Right cardiac atrium (tissue), 5 donors: ENCODE data around the gene DAPK1. TPM values are rescaled to one million over a fixed set of nuclear protein-coding genes. Genes with fewer than 3 reads are reported as not detected.

Experiments used
- ATAC-seq, 2 donors: fragments of 200-7000 bp; cut with Tn5 transposase; one replicate each; pipeline versions ENCODE4 v1.8.0 to v1.9.1; 2020; ENCODE audit warnings: moderate library complexity in 2 of 2, mild to moderate bottlenecking in 1 of 2
- DNase-seq, 3 donors: peaks; one replicate each; pipeline ENCODE4 v3.0.0-alpha.2; 2020
- H3K27ac ChIP-seq: one replicate; pipeline ENCODE4 v1.5.1; 2013; ENCODE audit warnings: mild to moderate bottlenecking, low read length, control low read depth, moderate library complexity
- H3K27me3 ChIP-seq: one replicate; pipeline ENCODE4 v1.6.1; 2013; ENCODE audit not compliant: control insufficient read depth, insufficient read depth
- H3K4me1 ChIP-seq: one replicate; pipeline ENCODE4 v1.6.1; 2013; ENCODE audit warnings: low read length; ENCODE audit not compliant: control insufficient read depth, insufficient read depth
- H3K4me3 ChIP-seq: one replicate; pipeline ENCODE4 v1.5.1; 2013; ENCODE audit warnings: low read length, control low read depth
- H3K9me3 ChIP-seq: one replicate; pipeline ENCODE4 v1.6.1; 2013; ENCODE audit warnings: low read length; ENCODE audit not compliant: control insufficient read depth
- WGBS: extraction: QIAGEN DNeasy Blood & Tissue Kit; methylation state at CpG from one replicate; pipeline ENCODE4 v1.1.7; 2013; 5-methylcytosine and 5-hydroxymethylcytosine counted together
- intact Hi-C, 4 donors: fragments of 100-400 bp; cut with DNase I; formaldehyde crosslinking; loops; one replicate each; pipeline versions ENCODE4 v1.11.0 to v1.14.0; 2022 to 2023
- polyA plus RNA-seq: library from polyadenylated mRNA; stranded (reverse); fragments of 200-250 nt; gene quantifications from one replicate; pipeline ENCODE4 v1.2.3, GENCODE V29; 2013
- total RNA-seq, 4 donors: library from RNA; stranded (reverse); fragmentation: NEBNext Ultra II Directional; extraction: Animal tissue kit (Norgen Biotek cat#: 25700); gene quantifications; one replicate each; pipeline ENCODE4 v1.2.1, GENCODE V29; 2021
- donor health status: healthy with polysubstance abuse.
- donor health status: DM: no; HTN: yes; CAD: no.
- donor health status: DM: no; HTN: no; CAD: no.
- donor health status: DM: no; HTN: yes; CAD: no; lungs with severe emphysema.
- donor health status: DM: yes; HTN: yes; CAD: no.

Gene DAPK1
- total and polyA plus RNA-seq, 5 donors = 5.2 to 20.1 (median 18.5) TPM

DNA sequence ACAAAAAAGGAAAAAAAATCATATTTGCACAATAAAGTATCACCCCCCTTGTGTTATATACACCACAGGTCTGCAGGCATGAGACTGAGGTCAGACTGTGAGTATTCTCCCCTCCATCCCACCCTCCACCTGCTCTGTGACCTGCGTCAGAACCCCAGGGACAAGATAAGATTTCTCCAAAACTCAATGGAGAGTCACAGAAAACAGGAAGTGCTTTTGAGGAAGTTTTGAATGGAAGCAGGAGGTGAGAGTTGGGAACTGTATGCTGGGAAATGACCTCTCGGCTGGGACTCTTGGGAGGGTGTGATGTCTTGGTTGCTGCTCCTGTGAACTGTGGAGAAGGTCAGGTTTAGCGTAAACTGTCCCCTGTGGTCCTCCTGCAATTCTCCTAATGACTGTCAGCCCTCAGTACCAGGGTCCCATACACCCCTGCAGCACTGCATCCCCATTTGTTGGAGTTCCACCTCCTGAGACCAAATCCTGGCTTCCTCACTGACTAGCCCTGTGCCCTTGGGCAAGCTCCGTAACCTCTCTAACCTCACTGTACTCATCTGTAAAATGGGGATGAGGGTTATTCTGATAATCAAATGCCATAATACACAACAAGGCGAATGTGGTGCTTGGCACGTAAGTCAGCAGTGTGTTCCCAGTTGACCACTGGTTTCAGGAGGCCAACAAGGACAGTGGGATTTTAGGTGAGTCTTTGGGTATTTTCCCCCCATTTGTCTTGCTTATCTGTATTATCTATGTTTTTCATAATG lies 221.4 kb downstream of the DAPK1 start:
- intact Hi-C loops = no loop called here
- Histone ChIP-seq H3K4me3 (no peak overlapping the region), H3K27me3 (no peaks in the 10 kb centered on the region), H3K27ac (no peak overlapping the region), H3K9me3 (no peaks in the 10 kb centered on the region), H3K4me1 (peaks cover 3% of the 10 kb centered on the region)
- ATAC-seq = peak in 1 of 2 donors; percentile 14
- no peak for DNase-seq
- WGBS = 79% methylated on average over 6 of the region's 6 CpGs

GRCh38 chr9:87720173-87720572 lies 222.5 kb downstream of the DAPK1 start:
- ATAC-seq = no peak

GRCh38 chr9:87722393-87723088 lies 224.9 kb downstream of the DAPK1 start:
- no peaks in the 10 kb centered on the region for H3K9me3 ChIP-seq
- intact Hi-C loops = no loop called here
- H3K4me3 ChIP-seq = no peak overlapping the region
- DNase-seq (peak in 1 of 3 donors; percentile 47), ATAC-seq (no peak)
- H3K27ac ChIP-seq = no peak overlapping the region
- peaks cover under 1% of the 10 kb centered on the region for H3K4me1 ChIP-seq
- H3K27me3 ChIP-seq = no peaks in the 10 kb centered on the region
- 88% methylated on average over 5 of the region's 5 CpGs for WGBS

More at GRCh38 chr9:87720173-87720572, 222.5 kb downstream of the DAPK1 start:
- H3K4me1 ChIP-seq = no peaks in the 10 kb centered on the region
- DNase-seq = no peak
- H3K27ac ChIP-seq = no peak overlapping the region
- H3K27me3 ChIP-seq = no peaks in the 10 kb centered on the region
- WGBS = 98% methylated on average over 2 of the region's 2 CpGs
- no peaks in the 10 kb centered on the region for H3K9me3 ChIP-seq
- H3K4me3 ChIP-seq = no peak overlapping the region
- intact Hi-C loops = no loop called here

DNA sequence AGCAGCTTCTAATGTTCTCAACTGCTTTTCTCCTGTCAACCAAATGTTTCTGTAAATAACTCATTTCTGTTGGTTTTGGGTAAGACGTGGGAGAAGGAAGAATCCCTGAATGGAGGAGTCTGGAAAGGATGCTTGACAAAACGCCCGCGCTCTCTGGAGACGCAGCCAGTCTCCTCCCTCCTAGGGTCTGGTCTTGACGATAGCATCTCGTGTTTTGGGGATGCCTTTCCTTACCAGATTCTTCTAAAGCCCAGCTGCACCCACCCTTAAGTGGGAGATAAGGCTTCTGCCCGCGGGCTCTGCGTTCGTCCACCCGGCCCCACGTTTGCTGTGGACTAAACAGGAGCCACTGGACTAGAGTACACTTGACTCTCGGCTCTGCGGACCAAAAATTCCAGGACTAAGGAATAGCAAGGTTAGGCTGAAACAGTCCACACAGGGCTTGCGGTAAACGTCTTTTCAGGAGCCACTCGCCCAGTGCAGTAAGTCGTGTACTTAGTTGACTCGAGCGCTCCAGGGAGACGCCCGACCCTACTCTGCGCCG lies 227.8 kb downstream of the DAPK1 start:
- peak in 2 of 3 donors; percentile 51 to 57 for DNase-seq
- H3K4me3 ChIP-seq = peak overlapping the region; percentile 63
- H3K27me3 ChIP-seq = no peaks in the 10 kb centered on the region
- H3K27ac ChIP-seq = peak overlapping the region; percentile 94
- peak in 1 of 2 donors; percentile 9 for ATAC-seq
- H3K4me1 ChIP-seq = peaks cover 6% of the 10 kb centered on the region
- intact Hi-C loops = no loop called here
- no peaks in the 10 kb centered on the region for H3K9me3 ChIP-seq
- WGBS = 4% methylated on average over 25 of the region's 25 CpGs

DNA sequence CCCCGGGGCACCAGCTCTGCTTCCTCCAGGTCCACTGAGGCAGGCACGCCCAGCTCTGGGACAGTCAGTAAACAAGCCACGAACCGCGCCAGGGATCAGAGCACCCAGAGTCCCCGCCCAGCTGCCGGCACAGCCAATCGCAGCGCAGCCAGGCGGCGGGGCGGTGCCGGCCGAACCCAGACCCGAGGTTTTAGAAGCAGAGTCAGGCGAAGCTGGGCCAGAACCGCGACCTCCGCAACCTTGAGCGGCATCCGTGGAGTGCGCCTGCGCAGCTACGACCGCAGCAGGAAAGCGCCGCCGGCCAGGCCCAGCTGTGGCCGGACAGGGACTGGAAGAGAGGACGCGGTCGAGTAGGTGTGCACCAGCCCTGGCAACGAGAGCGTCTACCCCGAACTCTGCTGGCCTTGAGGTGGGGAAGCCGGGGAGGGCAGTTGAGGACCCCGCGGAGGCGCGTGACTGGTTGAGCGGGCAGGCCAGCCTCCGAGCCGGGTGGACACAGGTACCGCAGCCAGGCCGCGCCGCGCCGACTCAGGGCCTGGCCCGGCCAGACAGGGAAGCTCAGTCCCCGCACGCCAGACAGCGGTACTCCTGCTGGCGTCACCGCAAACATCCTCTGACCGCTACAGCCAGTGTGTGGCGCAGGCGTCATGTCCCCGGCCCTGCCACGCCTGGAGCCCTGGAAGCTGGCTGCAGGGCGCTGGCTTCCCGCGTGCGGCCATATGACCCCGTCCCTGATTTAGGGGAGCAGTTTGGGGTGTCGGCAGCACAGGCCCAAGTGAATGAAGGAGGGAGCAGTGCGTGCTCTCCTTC lies 228.4 kb downstream of the DAPK1 start, which contains the start of gene CTSL:
TSS of gene CTSL (plus strand) at position 220 of the 810 bp plus-strand sequence. CDS start 1,485 bp downstream, outside the sequence.
- Histone ChIP-seq H3K9me3 (no peaks in the 10 kb centered on the region), H3K27me3 (no peaks in the 10 kb centered on the region), H3K4me1 (peaks cover 6% of the 10 kb centered on the region), H3K27ac (peak within 1 kb of the TSS; percentile 94), H3K4me3 (peak within 1 kb of the TSS; percentile 63)
- WGBS = under 1% methylated on average over 67 of the region's 67 CpGs
- DNase-seq (peak; percentile 95 to 99 (median 98)), ATAC-seq (peak; percentile 98 to 99)
- intact Hi-C loops = no loop called here

DNA sequence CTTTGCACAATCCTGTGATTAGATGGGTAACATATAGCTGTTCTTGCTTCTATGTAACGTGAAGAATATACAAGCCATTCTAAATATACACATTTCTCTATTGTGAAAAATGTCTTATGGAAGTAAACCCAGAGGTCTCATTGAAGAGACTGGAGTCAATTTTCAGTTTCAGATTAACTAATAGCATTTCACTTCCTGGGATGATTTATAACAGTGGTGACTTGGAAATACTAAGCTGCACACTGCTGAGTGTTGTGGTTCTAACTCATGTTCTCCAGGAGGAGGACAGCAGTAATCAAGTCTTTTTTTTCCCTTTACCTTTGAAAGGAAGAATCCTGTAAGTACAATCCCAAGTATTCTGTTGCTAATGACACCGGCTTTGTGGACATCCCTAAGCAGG lies 231.6 kb downstream of the DAPK1 start:
- ATAC-seq = no peak
- Histone ChIP-seq H3K4me1 (peaks cover 6% of the 10 kb centered on the region), H3K27ac (no peak overlapping the region), H3K4me3 (no peak overlapping the region), H3K27me3 (no peaks in the 10 kb centered on the region), H3K9me3 (no peaks in the 10 kb centered on the region)
- intact Hi-C loops = no loop called here
- WGBS = 96% methylated on average over 2 of the region's 2 CpGs
- no peak for DNase-seq

- intact Hi-C loops = no loop called here
Observed at GRCh38 chr9:87731321-87731720, 233.7 kb downstream of the DAPK1 start.

GRCh38 chr9:87732344-87732743 lies 234.7 kb downstream of the DAPK1 start:
- DNase-seq (no peak), ATAC-seq (no peak)
- no peaks in the 10 kb centered on the region for H3K9me3 ChIP-seq
- no peak overlapping the region for H3K27ac ChIP-seq
- WGBS = 83% methylated on average over 1 of the region's 1 CpG
- H3K27me3 ChIP-seq = no peaks in the 10 kb centered on the region
- H3K4me1 ChIP-seq = peaks cover 6% of the 10 kb centered on the region
- no peak overlapping the region for H3K4me3 ChIP-seq
- intact Hi-C loops = no loop called here

More at GRCh38 chr9:87731321-87731720, 233.7 kb downstream of the DAPK1 start:
- H3K4me3 ChIP-seq = no peak overlapping the region
- no peaks in the 10 kb centered on the region for H3K9me3 ChIP-seq
- ATAC-seq = no peak
- WGBS = 93% methylated on average over 2 of the region's 2 CpGs
- H3K27me3 ChIP-seq = no peaks in the 10 kb centered on the region
- no peak overlapping the region for H3K27ac ChIP-seq
- peaks cover 6% of the 10 kb centered on the region for H3K4me1 ChIP-seq
- DNase-seq = no peak

GRCh38 chr9:87732756-87733155 lies 235.1 kb downstream of the DAPK1 start:
- H3K4me1 ChIP-seq = peaks cover 2% of the 10 kb centered on the region
- no peak for DNase-seq
- 77% methylated on average over 3 of the region's 3 CpGs for WGBS
- intact Hi-C loops = no loop called here
- H3K4me3 ChIP-seq = no peak overlapping the region
- H3K27ac ChIP-seq = no peak overlapping the region
- H3K27me3 ChIP-seq = no peaks in the 10 kb centered on the region
- no peak for ATAC-seq
- H3K9me3 ChIP-seq = no peaks in the 10 kb centered on the region

GRCh38 chr9:87733273-87734052 lies 235.8 kb downstream of the DAPK1 start:
- Histone ChIP-seq H3K4me1 (peaks cover 2% of the 10 kb centered on the region), H3K27me3 (no peaks in the 10 kb centered on the region), H3K9me3 (no peaks in the 10 kb centered on the region), H3K4me3 (no peak overlapping the region), H3K27ac (no peak overlapping the region)
- ATAC-seq (peak in 1 of 2 donors; percentile 45), DNase-seq (no peak)
- WGBS = 84% methylated on average over 7 of the region's 7 CpGs
- intact Hi-C loops = no loop called here
